ENCODE data around the gene PIGR. TPM values are rescaled to one million over a fixed set of nuclear protein-coding genes. Genes with fewer than 3 reads are reported as not detected.
A peak's percentile ranks its signal among the peaks of the same experiment; 100 is the strongest.

PIGR gene
- total and polyA plus RNA-seq, 9 of the 15 experiments (the other 6 are each of a cell fraction or from before 2014, with no cell fraction given), result 0.01 to 1.5 (median 0.03) TPM; not detected in 4

GRCh38 chr1:206935491-206936067, 10.7 kb downstream of the PIGR start (continued):
- TF ChIP-seq RFX1 (IDR thresholded peaks at IDR 0.05) (no peak), DLX4 (CRISPR knock-in tag; IDR thresholded peaks at IDR 0.05) (no peak), TAF9B (IDR thresholded peaks at IDR 0.05; ENCODE audit: partially characterized antibody) (no peak), KDM4B (IDR thresholded peaks at IDR 0.05; ENCODE audit: borderline replicate concordance in 2 of 2, low read depth in 1 of 2) (0 out of 4 replicates have a peak, but pooled peaks of 1 of the 2 experiments have one; percentile 62), ZBTB7A (IDR thresholded peaks at IDR 0.05; ENCODE audit: borderline replicate concordance, control insufficient read depth, low read depth, low read length) (peak; percentile 77; the same call in 1 of the 2 replicates), ZBTB26 (CRISPR knock-in tag; IDR thresholded peaks at IDR 0.05) (no peak), CREB3 (tag; conservative IDR thresholded peaks at IDR 0.05; ENCODE audit: low read depth) (no peak), KDM5B (IDR thresholded peaks at IDR 0.05; ENCODE audit: insufficient replicate concordance, low read depth, low read length) (no peak), NFATC3 (IDR thresholded peaks at IDR 0.05) (no peak), KLF16 (IDR thresholded peaks at IDR 0.05) (0 out of 2 replicates have a peak, but pooled peaks have one; percentile 71), ZNF592 (IDR thresholded peaks at IDR 0.05) (peak; percentile 56), TEAD1 (CRISPR knock-in tag; IDR thresholded peaks at IDR 0.05) (0 out of 4 replicates have a peak, but pooled peaks of 1 of the 2 experiments have one; percentile 34), SMC3 (conservative IDR thresholded peaks at IDR 0.05; ENCODE audit: insufficient read depth, low read depth, low read length) (peak; percentile 98), TAF1 (IDR thresholded peaks at IDR 0.05; ENCODE audit: control insufficient read depth, extremely low read depth, insufficient read depth, low read length, severe bottlenecking) (no peak), SOX6 (IDR thresholded peaks at IDR 0.05) (peak; percentile 37; the same call in 1 of the 2 replicates), YY1 (IDR thresholded peaks at IDR 0.05; ENCODE audit: borderline replicate concordance in 1 of 3, control insufficient read depth in 1 of 3, extremely low read depth in 1 of 3, insufficient read depth in 3 of 3, insufficient read length in 1 of 3, insufficient replicate concordance in 2 of 3, low read depth in 1 of 3, low read length in 2 of 3) (peak in 2 of 3 experiments; percentile 56 to 60)
